GM23248 (cell line): ENCODE measurements around the gene TBC1D2.

ENCODE experiments used
- EZH2 ChIP-seq: fragments of 200-600 bp; sonication (generic); IDR thresholded peaks from 2 replicates; pipeline ENCODE4 v1.6.1; 2018; ENCODE audit warnings: antibody characterized with exemption, mild to moderate bottlenecking; ENCODE audit not compliant: insufficient read depth, poor library complexity, severe bottlenecking
- EZH2phosphoT487 ChIP-seq: fragments of 200-600 bp; sonication (generic); IDR thresholded peaks from 2 replicates; pipeline ENCODE4 v1.6.1; 2018; ENCODE audit warnings: antibody characterized with exemption, moderate library complexity, mild to moderate bottlenecking, low read depth; ENCODE audit not compliant: insufficient read depth

DNA sequence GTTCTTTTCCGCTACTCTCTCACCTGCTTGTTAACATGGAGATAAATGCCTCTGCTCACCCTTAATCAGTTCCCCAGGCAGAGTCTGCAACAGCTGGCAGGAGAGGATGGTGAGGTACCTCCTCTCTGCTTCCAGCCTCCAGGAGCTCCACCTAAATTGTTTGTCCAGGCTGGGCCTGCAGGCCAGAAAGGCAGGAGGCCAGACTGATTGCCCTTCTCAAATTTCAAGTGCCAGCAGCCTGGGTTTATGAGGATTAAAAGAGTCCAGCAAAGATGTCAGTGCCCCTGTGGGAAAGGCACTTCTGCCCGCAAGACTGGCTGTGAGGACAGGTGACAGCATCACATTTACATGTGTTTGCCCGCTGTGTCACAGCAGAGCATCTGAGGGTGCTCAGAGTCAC is 82.8 kb downstream of the TBC1D2 start:
- TF ChIP-seq EZH2 (no peak), EZH2phosphoT487 (no peak)
